ENCODE measurements around the gene PRR5L.

Gene PRR5L

GRCh38 chr11:36411202-36411640 lies 115.1 kb downstream of the PRR5L start:
- DNase-seq = peak; percentile 99
- in situ Hi-C loops (cut with MboI; ENCODE audit: low pct_unique_long_range_greater_than_20kb, low sequenced_read_pairs) = no loop called here

- DNase-seq = no peak
- in situ Hi-C loops (cut with MboI; ENCODE audit: low pct_unique_long_range_greater_than_20kb, low sequenced_read_pairs) = no loop called here
These were observed 116.8 kb downstream of the PRR5L start for GRCh38 chr11:36412781-36413383.

GRCh38 chr11:36417154-36417553 lies 121.1 kb downstream of the PRR5L start:
- no peak for DNase-seq

GRCh38 chr11:36419791-36420424 lies 123.8 kb downstream of the PRR5L start:
- in situ Hi-C loops (cut with MboI; ENCODE audit: low pct_unique_long_range_greater_than_20kb, low sequenced_read_pairs) = no loop called here
- no peak for DNase-seq

More at GRCh38 chr11:36417154-36417553, 121.1 kb downstream of the PRR5L start:
- in situ Hi-C loops (cut with MboI; ENCODE audit: low pct_unique_long_range_greater_than_20kb, low sequenced_read_pairs) = no loop called here

- in situ Hi-C loops (cut with MboI; ENCODE audit: low pct_unique_long_range_greater_than_20kb, low sequenced_read_pairs) = no loop called here
- DNase-seq = no peak
These were observed 125.6 kb downstream of the PRR5L start for GRCh38 chr11:36421546-36422155.

- DNase-seq = no peak
- in situ Hi-C loops (cut with MboI; ENCODE audit: low pct_unique_long_range_greater_than_20kb, low sequenced_read_pairs) = no loop called here
These were observed 129.5 kb downstream of the PRR5L start for GRCh38 chr11:36425561-36426081.

GRCh38 chr11:36426226-36426848 lies 130.2 kb downstream of the PRR5L start:
- DNase-seq = no peak
- in situ Hi-C loops (cut with MboI; ENCODE audit: low pct_unique_long_range_greater_than_20kb, low sequenced_read_pairs) = no loop called here

GRCh38 chr11:36427079-36427478 lies 131.0 kb downstream of the PRR5L start:
- in situ Hi-C loops (cut with MboI; ENCODE audit: low pct_unique_long_range_greater_than_20kb, low sequenced_read_pairs) = no loop called here
- no peak for DNase-seq

GRCh38 chr11:36427876-36428275 lies 131.8 kb downstream of the PRR5L start:
- no peak for DNase-seq
- in situ Hi-C loops (cut with MboI; ENCODE audit: low pct_unique_long_range_greater_than_20kb, low sequenced_read_pairs) = no loop called here

- in situ Hi-C loops (cut with MboI; ENCODE audit: low pct_unique_long_range_greater_than_20kb, low sequenced_read_pairs) = no loop called here
- DNase-seq = no peak
These were observed 135.5 kb downstream of the PRR5L start for GRCh38 chr11:36431429-36432092.

- in situ Hi-C loops (cut with MboI; ENCODE audit: low pct_unique_long_range_greater_than_20kb, low sequenced_read_pairs) = no loop called here
- no peak for DNase-seq
These were observed 136.0 kb downstream of the PRR5L start for GRCh38 chr11:36432093-36432469.

- in situ Hi-C loops (cut with MboI; ENCODE audit: low pct_unique_long_range_greater_than_20kb, low sequenced_read_pairs) = no loop called here
- no peak for DNase-seq
These were observed 136.7 kb downstream of the PRR5L start for GRCh38 chr11:36432738-36433137.

GRCh38 chr11:36436064-36436463 lies 140.0 kb downstream of the PRR5L start:
- DNase-seq = no peak
- in situ Hi-C loops (cut with MboI; ENCODE audit: low pct_unique_long_range_greater_than_20kb, low sequenced_read_pairs) = no loop called here

GRCh38 chr11:36436589-36436988 lies 140.5 kb downstream of the PRR5L start:
- no peak for DNase-seq
- in situ Hi-C loops (cut with MboI; ENCODE audit: low pct_unique_long_range_greater_than_20kb, low sequenced_read_pairs) = no loop called here

GRCh38 chr11:36437413-36437812 lies 141.3 kb downstream of the PRR5L start:
- in situ Hi-C loops (cut with MboI; ENCODE audit: low pct_unique_long_range_greater_than_20kb, low sequenced_read_pairs) = no loop called here
- DNase-seq = no peak

- in situ Hi-C loops (cut with MboI; ENCODE audit: low pct_unique_long_range_greater_than_20kb, low sequenced_read_pairs) = no loop called here
These were observed 142.0 kb downstream of the PRR5L start for GRCh38 chr11:36438126-36438525.

GRCh38 chr11:36441610-36442208 lies 145.6 kb downstream of the PRR5L start:
- DNase-seq = no peak
- in situ Hi-C loops (cut with MboI; ENCODE audit: low pct_unique_long_range_greater_than_20kb, low sequenced_read_pairs) = no loop called here

More at GRCh38 chr11:36438126-36438525, 142.0 kb downstream of the PRR5L start:
- no peak for DNase-seq

- in situ Hi-C loops (cut with MboI; ENCODE audit: low pct_unique_long_range_greater_than_20kb, low sequenced_read_pairs) = no loop called here
- DNase-seq = no peak
These were observed 147.6 kb downstream of the PRR5L start for GRCh38 chr11:36443661-36444060.

GRCh38 chr11:36446135-36446534 lies 150.0 kb downstream of the PRR5L start:
- DNase-seq = no peak
- in situ Hi-C loops (cut with MboI; ENCODE audit: low pct_unique_long_range_greater_than_20kb, low sequenced_read_pairs) = no loop called here
